Activated T-cell treated with anti-CD3 and anti-CD28 coated beads, Interleukin-2, amount 50 U/mL, for 72 hours (primary cell): Measurements from ENCODE around the gene PCDHA9. TPM values are rescaled to one million over a fixed set of nuclear protein-coding genes. Genes with fewer than 3 reads are reported as not detected.
A peak's percentile ranks its signal among the peaks of the same experiment; 100 is the strongest.
"Not testable (repeated sequence)": the region's sequence is repeated elsewhere in the genome, so short reads cannot be mapped to it uniquely, and the experiment has no call there.

Source experiments
- ATAC-seq, 2 donors: fragments of 150-1000 bp; cut with Tn5 transposase; replicated peaks in 1 of 2; 2 replicates each; pipeline ENCODE4 v1.10.0; 2021; ENCODE audit warnings: moderate library complexity in 2 of 2, mild to moderate bottlenecking in 1 of 2
- DNase-seq, 2 donors: peaks; one replicate each; pipeline ENCODE4 v3.0.0; 2021 to 2022; ENCODE audit warnings: mixed read lengths in 1 of 2
- H3K27ac Mint-ChIP-seq: one replicate; pipeline ENCODE4 v1.8.0; 2022; ENCODE audit warnings: mild to moderate bottlenecking, moderate library complexity, mixed read lengths
- H3K27me3 Mint-ChIP-seq: one replicate; pipeline ENCODE4 v1.8.0; 2022; ENCODE audit warnings: low read depth, mixed read lengths
- H3K36me3 Mint-ChIP-seq, 2 donors: one replicate each; pipeline ENCODE4 v1.8.0; 2022; ENCODE audit warnings: mixed read lengths in 2 of 2, mild to moderate bottlenecking in 1 of 2; ENCODE audit not compliant: insufficient read depth in 2 of 2
- H3K4me1 Mint-ChIP-seq: one replicate; pipeline ENCODE4 v1.8.0; 2022; ENCODE audit warnings: low read depth, mixed read lengths
- H3K4me3 Mint-ChIP-seq, 2 donors: one replicate each; pipeline ENCODE4 v1.8.0; 2022; ENCODE audit warnings: mild to moderate bottlenecking in 2 of 2, mixed read lengths in 2 of 2, moderate library complexity in 2 of 2
- H3K9me3 Mint-ChIP-seq, 2 donors: one replicate each; pipeline ENCODE4 v1.8.0; 2022; ENCODE audit warnings: mixed read lengths in 2 of 2
- total RNA-seq, 2 donors: library from RNA; stranded (reverse); gene quantifications; one replicate each; pipeline ENCODE4 v1.2.3, GENCODE V29; 2022

PCDHA9 gene, protein sequence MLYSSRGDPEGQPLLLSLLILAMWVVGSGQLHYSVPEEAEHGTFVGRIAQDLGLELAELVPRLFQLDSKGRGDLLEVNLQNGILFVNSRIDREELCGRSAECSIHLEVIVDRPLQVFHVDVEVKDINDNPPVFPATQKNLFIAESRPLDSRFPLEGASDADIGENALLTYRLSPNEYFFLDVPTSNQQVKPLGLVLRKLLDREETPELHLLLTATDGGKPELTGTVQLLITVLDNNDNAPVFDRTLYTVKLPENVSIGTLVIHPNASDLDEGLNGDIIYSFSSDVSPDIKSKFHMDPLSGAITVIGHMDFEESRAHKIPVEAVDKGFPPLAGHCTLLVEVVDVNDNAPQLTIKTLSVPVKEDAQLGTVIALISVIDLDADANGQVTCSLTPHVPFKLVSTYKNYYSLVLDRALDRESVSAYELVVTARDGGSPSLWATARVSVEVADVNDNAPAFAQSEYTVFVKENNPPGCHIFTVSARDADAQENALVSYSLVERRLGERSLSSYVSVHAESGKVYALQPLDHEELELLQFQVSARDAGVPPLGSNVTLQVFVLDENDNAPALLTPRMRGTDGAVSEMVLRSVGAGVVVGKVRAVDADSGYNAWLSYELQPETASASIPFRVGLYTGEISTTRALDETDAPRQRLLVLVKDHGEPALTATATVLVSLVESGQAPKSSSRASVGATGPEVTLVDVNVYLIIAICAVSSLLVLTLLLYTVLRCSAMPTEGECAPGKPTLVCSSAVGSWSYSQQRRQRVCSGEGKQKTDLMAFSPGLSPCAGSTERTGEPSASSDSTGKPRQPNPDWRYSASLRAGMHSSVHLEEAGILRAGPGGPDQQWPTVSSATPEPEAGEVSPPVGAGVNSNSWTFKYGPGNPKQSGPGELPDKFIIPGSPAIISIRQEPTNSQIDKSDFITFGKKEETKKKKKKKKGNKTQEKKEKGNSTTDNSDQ
- not detected for total RNA-seq

DNA sequence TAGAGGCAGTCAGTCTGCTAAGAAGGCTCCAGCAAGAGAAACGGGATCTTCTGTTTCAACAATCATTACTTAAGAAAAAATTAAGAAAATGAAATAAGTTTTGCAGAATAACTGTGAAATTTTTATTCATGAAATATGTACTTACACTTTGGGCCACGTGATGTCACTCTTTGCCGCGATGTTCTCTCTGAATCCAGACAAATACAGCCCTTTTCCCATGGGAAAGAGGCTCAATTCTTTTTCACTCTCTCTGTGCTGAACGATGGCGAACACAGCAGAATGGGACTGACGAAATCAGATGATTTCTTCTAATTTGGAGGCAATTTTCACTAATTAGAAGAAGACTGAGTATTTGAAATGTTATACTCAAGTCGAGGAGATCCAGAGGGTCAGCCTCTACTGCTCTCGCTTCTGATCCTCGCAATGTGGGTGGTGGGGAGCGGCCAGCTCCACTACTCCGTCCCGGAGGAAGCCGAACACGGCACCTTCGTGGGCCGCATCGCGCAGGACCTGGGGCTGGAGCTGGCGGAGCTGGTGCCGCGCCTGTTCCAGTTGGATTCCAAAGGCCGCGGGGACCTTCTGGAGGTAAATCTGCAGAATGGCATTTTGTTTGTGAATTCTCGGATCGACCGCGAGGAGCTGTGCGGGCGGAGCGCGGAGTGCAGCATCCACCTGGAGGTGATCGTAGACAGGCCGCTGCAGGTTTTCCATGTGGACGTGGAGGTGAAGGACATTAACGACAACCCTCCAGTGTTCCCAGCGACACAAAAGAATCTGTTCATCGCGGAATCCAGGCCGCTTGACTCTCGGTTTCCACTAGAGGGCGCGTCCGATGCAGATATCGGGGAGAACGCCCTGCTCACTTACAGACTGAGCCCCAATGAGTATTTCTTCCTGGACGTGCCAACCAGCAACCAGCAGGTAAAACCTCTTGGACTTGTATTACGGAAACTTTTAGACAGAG, at the start of gene PCDHA9:
Gene PCDHA9, plus strand, starts transcription at position 244 of the 964 bp plus-strand sequence. Its CDS starts 114 bp downstream, at position 358.
- not testable (repeated sequence) for DNase-seq, ATAC-seq, H3K27ac Mint-ChIP-seq, H3K36me3 Mint-ChIP-seq, H3K4me1 Mint-ChIP-seq, H3K4me3 Mint-ChIP-seq, H3K9me3 Mint-ChIP-seq
- peaks cover 11% of the 10 kb centered on the region for H3K27me3 Mint-ChIP-seq

DNA sequence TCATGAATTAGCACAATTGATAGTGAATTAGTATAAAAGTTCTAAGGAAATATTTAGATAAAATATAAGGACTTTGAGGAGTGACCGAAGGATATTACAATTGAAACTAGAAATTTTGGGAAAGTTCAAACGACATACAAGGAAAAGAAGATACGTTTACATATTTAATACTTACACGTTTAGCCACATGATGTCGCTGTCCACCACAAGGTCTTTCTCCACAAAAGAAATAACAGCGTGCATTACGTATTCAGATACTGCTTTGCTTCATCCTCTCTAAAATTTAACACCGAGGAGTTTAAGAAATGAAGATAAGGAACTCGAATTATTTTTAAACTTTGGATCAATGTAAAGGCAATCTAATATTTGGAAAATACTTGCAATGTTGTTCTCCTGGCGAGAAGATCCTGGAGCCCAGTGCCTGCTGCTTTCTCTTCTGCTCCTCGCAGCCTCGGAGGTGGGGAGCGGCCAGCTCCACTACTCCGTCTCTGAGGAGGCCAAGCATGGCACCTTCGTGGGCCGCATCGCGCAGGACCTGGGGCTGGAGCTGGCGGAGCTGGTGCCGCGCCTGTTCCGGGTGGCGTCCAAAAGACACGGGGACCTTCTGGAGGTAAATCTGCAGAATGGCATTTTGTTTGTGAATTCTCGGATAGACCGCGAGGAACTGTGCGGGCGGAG, 47.2 kb upstream of the PCDHA9 start, which contains the start of gene PCDHA3:
Gene PCDHA3, plus strand, starts transcription at position 242 of the 678 bp plus-strand sequence.
- H3K9me3 Mint-ChIP-seq = peaks cover 4 to 8% of the 10 kb centered on the region in 2 donors
- H3K27me3 Mint-ChIP-seq = peaks cover 7% of the 10 kb centered on the region
- H3K36me3 Mint-ChIP-seq = peaks cover 2 to 6% of the 10 kb centered on the region in 2 donors
- H3K27ac Mint-ChIP-seq = no peak within 1 kb of the TSS
- H3K4me1 Mint-ChIP-seq = no peaks in the 10 kb centered on the region
- DNase-seq (no peak), ATAC-seq (no peak)
- peak within 1 kb of the TSS in 1 of 2 donors; percentile 29 for H3K4me3 Mint-ChIP-seq

DNA sequence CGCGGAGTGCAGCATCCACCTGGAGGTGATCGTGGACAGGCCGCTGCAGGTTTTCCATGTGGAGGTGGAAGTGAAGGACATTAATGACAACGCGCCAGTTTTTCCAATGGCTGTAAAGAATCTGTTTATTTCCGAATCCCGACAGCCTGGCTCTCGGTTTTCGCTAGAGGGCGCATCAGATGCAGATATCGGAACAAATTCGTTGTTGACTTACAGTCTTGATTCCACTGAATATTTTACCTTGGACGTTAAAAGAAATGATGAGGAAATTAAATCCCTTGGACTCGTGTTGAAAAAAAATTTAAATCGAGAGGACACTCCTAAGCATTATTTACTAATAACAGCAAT, 46.7 kb upstream of the PCDHA9 start:
- no peak overlapping the region for H3K4me3 Mint-ChIP-seq
- DNase-seq = no peak
- no peak for ATAC-seq
- H3K27ac Mint-ChIP-seq = no peak overlapping the region
- peaks cover 2 to 6% of the 10 kb centered on the region in 2 donors for H3K36me3 Mint-ChIP-seq
- H3K4me1 Mint-ChIP-seq = no peaks in the 10 kb centered on the region
- peaks cover 4 to 8% of the 10 kb centered on the region in 2 donors for H3K9me3 Mint-ChIP-seq
- peaks cover 7% of the 10 kb centered on the region for H3K27me3 Mint-ChIP-seq

DNA sequence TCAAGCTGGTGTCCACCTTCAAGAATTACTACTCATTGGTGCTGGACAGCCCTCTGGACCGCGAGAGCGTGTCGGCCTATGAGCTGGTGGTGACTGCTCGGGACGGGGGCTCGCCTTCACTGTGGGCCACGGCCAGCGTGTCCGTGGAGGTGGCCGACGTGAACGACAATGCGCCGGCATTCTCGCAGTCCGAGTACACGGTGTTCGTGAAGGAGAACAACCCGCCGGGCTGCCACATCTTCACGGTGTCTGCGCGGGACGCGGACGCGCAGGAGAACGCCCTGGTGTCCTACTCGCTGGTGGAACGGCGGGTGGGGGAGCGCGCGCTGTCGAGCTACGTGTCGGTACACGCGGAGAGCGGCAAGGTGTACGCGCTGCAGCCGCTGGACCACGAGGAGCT, 45.8 kb upstream of the PCDHA9 start:
- not testable (repeated sequence) for H3K27ac Mint-ChIP-seq, H3K9me3 Mint-ChIP-seq, H3K4me3 Mint-ChIP-seq, H3K4me1 Mint-ChIP-seq, ATAC-seq, DNase-seq, H3K27me3 Mint-ChIP-seq, H3K36me3 Mint-ChIP-seq

DNA sequence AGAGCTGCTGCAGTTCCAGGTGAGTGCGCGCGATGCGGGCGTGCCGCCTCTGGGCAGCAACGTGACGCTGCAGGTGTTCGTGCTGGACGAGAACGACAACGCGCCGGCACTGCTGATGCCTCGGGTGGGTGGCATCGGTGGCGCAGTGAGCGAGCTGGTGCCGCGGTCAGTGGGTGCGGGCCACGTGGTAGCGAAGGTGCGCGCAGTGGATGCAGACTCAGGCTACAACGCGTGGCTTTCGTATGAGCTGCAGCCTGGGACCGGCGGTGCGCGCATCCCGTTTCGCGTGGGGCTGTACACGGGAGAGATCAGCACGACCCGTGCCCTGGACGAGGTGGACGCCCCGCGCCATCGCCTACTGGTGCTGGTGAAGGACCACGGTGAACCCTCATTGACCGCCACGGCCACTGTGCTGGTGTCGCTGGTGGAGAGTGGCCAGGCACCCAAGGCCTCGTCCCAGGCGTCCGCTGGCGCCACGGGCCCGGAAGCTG, 45.4 kb upstream of the PCDHA9 start:
- no peak overlapping the region for H3K27ac Mint-ChIP-seq

DNA sequence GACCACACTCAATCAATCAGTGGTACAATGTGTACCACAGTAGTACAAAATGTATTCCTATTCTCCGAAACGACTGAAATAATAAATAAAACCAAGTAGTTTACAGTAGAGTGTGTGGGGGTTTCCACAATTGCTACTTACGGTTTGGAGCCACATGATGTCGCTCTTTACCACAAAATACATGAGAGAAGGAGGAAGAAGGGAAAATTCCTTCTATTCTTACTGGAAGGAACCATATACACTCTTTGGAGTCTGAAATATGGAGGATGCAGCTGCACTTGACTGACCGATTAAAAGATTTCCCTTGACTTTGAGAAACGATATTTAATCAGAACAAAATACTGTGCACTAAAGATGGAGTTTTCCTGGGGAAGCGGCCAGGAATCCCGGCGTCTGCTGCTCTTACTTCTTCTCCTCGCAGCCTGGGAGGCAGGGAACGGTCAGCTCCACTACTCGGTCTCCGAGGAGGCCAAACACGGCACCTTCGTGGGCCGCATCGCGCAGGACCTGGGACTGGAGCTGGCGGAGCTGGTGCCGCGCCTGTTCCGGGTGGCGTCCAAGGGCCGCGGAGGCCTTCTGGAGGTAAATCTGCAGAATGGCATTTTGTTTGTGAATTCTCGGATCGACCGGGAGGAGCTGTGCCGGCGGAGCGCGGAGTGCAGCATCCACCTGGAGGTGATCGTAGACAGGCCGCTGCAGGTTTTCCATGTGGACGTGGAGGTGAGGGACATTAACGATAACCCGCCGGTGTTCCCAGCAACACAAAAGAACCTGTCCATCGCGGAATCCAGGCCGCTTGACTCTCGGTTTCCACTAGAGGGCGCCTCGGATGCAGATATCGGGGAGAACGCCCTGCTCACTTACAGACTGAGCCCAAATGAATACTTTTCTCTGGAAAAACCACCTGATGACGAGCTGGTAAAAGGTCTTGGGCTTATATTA, 41.1 kb upstream of the PCDHA9 start, which contains the start of gene PCDHA4:
Gene PCDHA4, plus strand, starts transcription at position 235 of the 942 bp plus-strand sequence.
- no peak for DNase-seq
- no peak within 1 kb of the TSS for H3K27ac Mint-ChIP-seq

More for the DNA sequence above, 45.4 kb upstream of the PCDHA9 start:
- peaks cover 7% of the 10 kb centered on the region for H3K27me3 Mint-ChIP-seq
- ATAC-seq (no peak), DNase-seq (no peak)
- H3K4me1 Mint-ChIP-seq = no peaks in the 10 kb centered on the region
- H3K4me3 Mint-ChIP-seq = no peak overlapping the region
- peaks cover 5 to 6% of the 10 kb centered on the region in 2 donors for H3K36me3 Mint-ChIP-seq
- H3K9me3 Mint-ChIP-seq = peaks cover 4 to 8% of the 10 kb centered on the region in 2 donors

DNA sequence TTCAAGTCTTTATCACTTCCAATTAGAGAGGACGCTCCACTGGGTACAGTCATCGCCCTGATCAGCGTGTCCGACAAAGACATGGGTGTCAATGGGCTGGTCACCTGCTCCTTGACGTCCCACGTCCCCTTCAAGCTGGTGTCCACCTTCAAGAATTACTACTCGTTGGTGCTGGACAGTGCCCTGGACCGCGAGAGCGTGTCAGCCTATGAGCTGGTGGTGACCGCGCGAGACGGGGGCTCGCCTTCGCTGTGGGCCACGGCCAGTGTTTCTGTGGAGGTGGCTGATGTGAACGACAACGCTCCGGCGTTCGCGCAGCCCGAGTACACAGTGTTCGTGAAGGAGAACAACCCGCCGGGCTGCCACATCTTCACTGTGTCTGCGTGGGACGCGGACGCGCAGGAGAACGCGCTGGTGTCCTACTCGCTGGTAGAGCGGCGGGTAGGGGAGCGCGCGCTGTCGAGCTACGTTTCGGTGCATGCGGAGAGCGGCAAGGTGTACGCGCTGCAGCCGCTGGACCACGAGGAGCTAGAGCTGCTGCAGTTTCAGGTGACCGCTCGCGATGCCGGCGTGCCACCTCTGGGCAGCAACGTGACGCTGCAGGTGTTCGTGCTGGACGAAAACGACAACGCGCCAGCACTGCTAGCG, 39.8 kb upstream of the PCDHA9 start:
- Mint-ChIP-seq H3K36me3 (peaks cover 10 to 13% of the 10 kb centered on the region in 2 donors), H3K9me3 (peaks cover 8 to 15% of the 10 kb centered on the region in 2 donors)
- not testable (repeated sequence) for H3K27me3 Mint-ChIP-seq, H3K4me3 Mint-ChIP-seq, DNase-seq, H3K27ac Mint-ChIP-seq, ATAC-seq, H3K4me1 Mint-ChIP-seq

More for the DNA sequence above, 41.1 kb upstream of the PCDHA9 start, which contains the start of gene PCDHA4:
- Mint-ChIP-seq H3K27me3 (no peaks in the 10 kb centered on the region), H3K36me3 (peaks cover 10% of the 10 kb centered on the region in 2 donors), H3K9me3 (peaks cover 5 to 13% of the 10 kb centered on the region in 2 donors), H3K4me3 (no peak within 1 kb of the TSS), H3K4me1 (no peaks in the 10 kb centered on the region)
- no peak for ATAC-seq

DNA sequence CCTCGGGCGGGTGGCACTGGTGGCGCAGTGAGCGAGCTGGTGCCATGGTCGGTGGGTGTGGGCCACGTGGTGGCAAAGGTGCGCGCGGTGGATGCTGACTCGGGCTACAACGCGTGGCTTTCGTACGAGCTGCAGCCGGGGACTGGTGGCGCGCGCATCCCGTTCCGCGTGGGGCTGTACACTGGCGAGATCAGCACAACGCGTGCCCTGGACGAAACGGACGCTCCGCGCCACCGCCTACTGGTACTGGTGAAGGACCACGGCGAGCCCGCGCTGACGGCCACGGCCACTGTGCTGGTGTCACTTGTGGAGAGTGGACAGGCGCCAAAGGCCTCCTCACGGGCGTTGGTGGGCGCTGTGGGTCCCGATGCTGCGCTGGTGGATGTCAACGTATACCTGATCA, 39.3 kb upstream of the PCDHA9 start:
- H3K36me3 Mint-ChIP-seq = peaks cover 9 to 11% of the 10 kb centered on the region in 2 donors
- H3K4me3 Mint-ChIP-seq = no peak overlapping the region
- H3K9me3 Mint-ChIP-seq = peaks cover 8 to 13% of the 10 kb centered on the region in 2 donors
- no peaks in the 10 kb centered on the region for H3K4me1 Mint-ChIP-seq
- DNase-seq (no peak), ATAC-seq (no peak)
- H3K27ac Mint-ChIP-seq = no peak overlapping the region
- H3K27me3 Mint-ChIP-seq = no peaks in the 10 kb centered on the region

DNA sequence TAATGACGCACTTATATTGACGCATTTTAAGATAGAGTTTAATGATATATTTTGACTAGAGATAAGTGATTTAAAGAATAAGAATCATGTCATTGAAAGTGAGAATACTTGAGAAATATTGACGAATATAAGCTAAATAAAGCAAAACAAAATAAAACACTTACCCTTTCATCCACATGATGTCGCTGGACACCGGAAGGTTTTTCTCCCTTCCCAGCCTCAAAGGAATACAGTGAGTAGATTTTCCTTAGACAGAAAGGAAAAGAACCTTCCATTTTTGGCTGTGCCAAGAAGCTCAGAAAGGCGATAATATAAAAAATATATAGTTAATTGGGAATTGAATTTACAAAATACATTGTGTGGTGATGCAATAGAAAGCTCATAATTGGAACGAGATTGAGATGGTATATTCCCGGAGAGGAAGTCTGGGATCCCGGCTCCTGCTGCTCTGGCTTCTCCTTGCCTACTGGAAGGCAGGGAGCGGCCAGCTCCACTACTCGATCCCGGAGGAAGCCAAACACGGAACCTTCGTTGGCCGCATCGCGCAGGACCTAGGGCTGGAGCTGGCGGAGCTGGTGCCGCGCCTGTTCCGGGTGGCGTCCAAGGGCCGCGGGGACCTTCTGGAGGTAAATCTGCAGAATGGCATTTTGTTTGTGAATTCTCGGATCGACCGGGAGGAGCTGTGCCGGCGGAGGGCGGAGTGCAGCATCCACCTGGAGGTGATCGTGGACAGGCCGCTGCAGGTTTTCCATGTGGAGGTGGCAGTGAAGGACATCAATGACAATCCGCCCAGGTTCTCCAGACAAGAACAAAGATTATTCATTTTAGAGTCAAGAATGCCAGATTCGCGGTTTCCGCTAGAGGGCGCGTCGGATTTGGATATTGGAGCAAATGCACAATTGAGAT, 26.6 kb upstream of the PCDHA9 start, which contains the start of gene PCDHA5:
Gene PCDHA5, plus strand, starts transcription at position 239 of the 906 bp plus-strand sequence.
- peaks cover 3 to 5% of the 10 kb centered on the region in 2 donors for H3K36me3 Mint-ChIP-seq
- peaks cover 9% of the 10 kb centered on the region for H3K27me3 Mint-ChIP-seq
- peak; percentile 8 to 20 for DNase-seq
- no peak for ATAC-seq
- peaks cover 0 to 3% of the 10 kb centered on the region in 2 donors for H3K9me3 Mint-ChIP-seq
- no peak within 1 kb of the TSS for H3K27ac Mint-ChIP-seq
- no peak within 1 kb of the TSS for H3K4me3 Mint-ChIP-seq
- H3K4me1 Mint-ChIP-seq = no peaks in the 10 kb centered on the region

DNA sequence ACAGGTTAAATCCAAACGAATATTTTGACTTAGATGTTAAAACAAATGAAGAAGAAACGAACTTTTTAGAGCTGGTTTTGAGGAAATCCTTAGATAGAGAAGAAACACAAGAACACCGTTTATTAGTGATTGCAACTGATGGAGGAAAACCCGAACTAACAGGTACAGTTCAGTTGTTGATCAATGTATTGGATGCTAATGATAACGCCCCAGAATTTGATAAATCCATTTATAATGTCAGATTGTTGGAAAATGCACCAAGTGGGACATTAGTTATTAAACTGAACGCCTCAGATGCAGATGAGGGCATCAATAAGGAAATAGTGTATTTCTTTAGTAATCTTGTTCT, 25.9 kb upstream of the PCDHA9 start:
- H3K4me3 Mint-ChIP-seq = no peak overlapping the region
- DNase-seq (no peak), ATAC-seq (no peak)
- no peaks in the 10 kb centered on the region for H3K4me1 Mint-ChIP-seq
- H3K9me3 Mint-ChIP-seq = peaks cover 0 to 7% of the 10 kb centered on the region in 2 donors
- peaks cover 16% of the 10 kb centered on the region for H3K27me3 Mint-ChIP-seq
- H3K36me3 Mint-ChIP-seq = peaks cover 3 to 5% of the 10 kb centered on the region in 2 donors
- H3K27ac Mint-ChIP-seq = no peak overlapping the region
